GM23338 (cell line): ENCODE results near the gene CYYR1. TPM values are rescaled to one million over a fixed set of nuclear protein-coding genes. Genes with fewer than 3 reads are reported as not detected.

Experiments used
- ATAC-seq: fragments of 200-7000 bp; cut with Tn5 transposase; 3 replicates; pipeline ENCODE4 v1.9.1; 2020
- DNase-seq: peaks from one replicate; pipeline ENCODE4 v3.0.0-alpha.2; 2015; ENCODE audit warnings: low spot score
- H2AFZ ChIP-seq: fragments of 200-600 bp; sonication (generic); 2 replicates; pipeline ENCODE4 v1.8.0; 2016; ENCODE audit warnings: antibody characterized with exemption, mild to moderate bottlenecking, moderate library complexity
- H3F3A ChIP-seq: fragments of 200-600 bp; sonication (generic); replicated peaks from 2 replicates; pipeline ENCODE4 v1.8.0; 2017; ENCODE audit warnings: antibody characterized with exemption, mixed run types, low read depth
- H3K27ac ChIP-seq: fragments of 200-600 bp; sonication (generic); 2 replicates; pipeline ENCODE4 v1.6.1; 2016; ENCODE audit warnings: low read depth
- H3K27me3 ChIP-seq: fragments of 200-600 bp; sonication (generic); 2 replicates; pipeline ENCODE4 v1.8.0; 2016; ENCODE audit warnings: mild to moderate bottlenecking, mixed run types, moderate library complexity; ENCODE audit not compliant: insufficient read depth
- H3K36me3 ChIP-seq: fragments of 200-600 bp; sonication (generic); 2 replicates; pipeline ENCODE4 v1.8.0; 2016; ENCODE audit warnings: mild to moderate bottlenecking; ENCODE audit not compliant: insufficient read depth
- H3K4me1 ChIP-seq: fragments of 200-600 bp; sonication (generic); 2 replicates; pipeline ENCODE4 v1.8.0; 2016; ENCODE audit warnings: mild to moderate bottlenecking, moderate library complexity; ENCODE audit not compliant: insufficient read depth
- H3K4me2 ChIP-seq: fragments of 200-600 bp; sonication (generic); 2 replicates; pipeline ENCODE4 v1.7.1; 2017; ENCODE audit warnings: mixed run types
- H3K4me3 ChIP-seq: fragments of 200-600 bp; sonication (generic); 2 replicates; pipeline ENCODE4 v1.6.1; 2016; ENCODE audit warnings: mixed run types
- H3K79me2 ChIP-seq: fragments of 200-600 bp; sonication (generic); replicated peaks from 2 replicates; pipeline ENCODE4 v1.8.0; 2017; ENCODE audit warnings: mild to moderate bottlenecking; ENCODE audit not compliant: insufficient read depth
- H3K9me2 ChIP-seq: fragments of 200-600 bp; sonication (generic); 2 replicates; pipeline ENCODE4 v1.8.0; 2017; ENCODE audit not compliant: insufficient read depth
- H4K20me1 ChIP-seq: fragments of 200-600 bp; sonication (generic); replicated peaks from 2 replicates; pipeline ENCODE4 v1.8.0; 2017; ENCODE audit warnings: mild to moderate bottlenecking; ENCODE audit not compliant: insufficient read depth
- H3K27ac Mint-ChIP-seq: 2 replicates; pipeline ENCODE4 v1.8.0; 2020; ENCODE audit warnings: inconsistent platforms, mild to moderate bottlenecking, moderate library complexity, mixed read lengths
- H3K27me3 Mint-ChIP-seq: 3 replicates; pipeline ENCODE4 v1.8.0; 2022; ENCODE audit warnings: low read depth, mild to moderate bottlenecking, moderate library complexity, mixed read lengths, inconsistent platforms; ENCODE audit not compliant: insufficient read depth, poor library complexity
- H3K36me3 Mint-ChIP-seq: 3 replicates; pipeline ENCODE4 v1.8.0; 2021; ENCODE audit warnings: low read depth, mild to moderate bottlenecking, inconsistent platforms, moderate library complexity, mixed read lengths
- H3K4me1 Mint-ChIP-seq: 3 replicates; pipeline ENCODE4 v1.8.0; 2020; ENCODE audit warnings: mild to moderate bottlenecking, inconsistent platforms, mixed read lengths
- H3K4me3 Mint-ChIP-seq: 3 replicates; pipeline ENCODE4 v1.8.0; 2021; ENCODE audit warnings: moderate library complexity, mild to moderate bottlenecking, inconsistent platforms, mixed read lengths
- H3K9me3 Mint-ChIP-seq: 3 replicates; pipeline ENCODE4 v1.8.0; 2020; ENCODE audit warnings: moderate library complexity, mild to moderate bottlenecking, inconsistent platforms, mixed read lengths
- CREB1 ChIP-seq: fragments of 250-450 bp; sonication (Bioruptor Pico); IDR thresholded peaks from 2 replicates; pipeline ENCODE4 v1.5.0; 2020; ENCODE audit warnings: low read depth, mild to moderate bottlenecking, moderate library complexity
- EZH2 ChIP-seq: fragments of 200-600 bp; sonication (generic); IDR thresholded peaks from one replicate; pipeline ENCODE4 v1.8.0; 2017; ENCODE audit warnings: antibody characterized with exemption, mild to moderate bottlenecking, low read depth; ENCODE audit not compliant: unreplicated experiment
- POLR2AphosphoS5 ChIP-seq: IDR thresholded peaks from 2 replicates; pipeline ENCODE4 v1.6.1; 2016; ENCODE audit warnings: antibody characterized with exemption, low read depth
- REST ChIP-seq: IDR thresholded peaks from one replicate; pipeline ENCODE4 v1.6.1; 2018; ENCODE audit warnings: antibody characterized with exemption; ENCODE audit not compliant: unreplicated experiment
- STAT1 ChIP-seq: IDR thresholded peaks from one replicate; pipeline ENCODE4 v1.6.1; 2016; ENCODE audit warnings: antibody characterized with exemption; ENCODE audit not compliant: unreplicated experiment
- ZNF462 ChIP-seq: fragments of 250-450 bp; sonication (Bioruptor Pico); IDR thresholded peaks from 2 replicates; pipeline ENCODE4 v1.5.0; 2020; ENCODE audit warnings: mild to moderate bottlenecking, moderate library complexity
- polyA plus RNA-seq: library from polyadenylated mRNA; unstranded; fragments of >200 nt; fragmentation: Nextera tagmentation; extraction: Ambion mirVana; gene quantifications from 2 replicates; pipeline ENCODE4 v1.2.1, GENCODE V29; 2016
- total RNA-seq: library from RNA; depleted of rRNA; stranded (reverse); fragments of >200 nt; shearing (Covaris generic); gene quantifications from 2 replicates; pipeline ENCODE4 v1.2.3, GENCODE V29; 2014

Gene CYYR1
- total and polyA plus RNA-seq, 2 experiments from 2014 or later, result 23.8 to 25.4 TPM

GRCh38 chr21:26443291-26443690, 129.8 kb downstream of the CYYR1 start (continued):
- no peak for TF ChIP-seq ZNF462 (CRISPR knock-in tag)
- no peak for TF ChIP-seq POLR2AphosphoS5
- no peak for TF ChIP-seq STAT1

GRCh38 chr21:26441149-26441548, 131.9 kb downstream of the CYYR1 start:
- H3K4me3 ChIP-seq, result no peak overlapping the region
- Mint-ChIP-seq H3K36me3 (peaks cover 13% of the 10 kb centered on the region; the same call in 2 of the 3 replicates), H3K27ac (no peak overlapping the region), H3K4me1 (peaks cover 7% of the 10 kb centered on the region), H3K9me3 (peaks cover 17% of the 10 kb centered on the region), H3K27me3 (no peaks in the 10 kb centered on the region), H3K4me3 (no peak overlapping the region)
- peaks cover 12% of the 10 kb centered on the region; the same call in 1 of the 2 replicates for H3K9me2 ChIP-seq
- no peak overlapping the region for H3K27ac ChIP-seq
- H3K36me3 ChIP-seq, result no peaks in the 10 kb centered on the region
- no peak overlapping the region for H3K4me2 ChIP-seq
- H3K27me3 ChIP-seq, result no peaks in the 10 kb centered on the region
- DNase-seq, result no peak
- no peaks in the 10 kb centered on the region for H3F3A ChIP-seq
- H4K20me1 ChIP-seq, result no peaks in the 10 kb centered on the region
- no peaks in the 10 kb centered on the region; the same call in 1 of the 2 replicates for H3K4me1 ChIP-seq
- peak overlapping the region; percentile 65; the same call in 1 of the 2 replicates for H2AFZ ChIP-seq
- no peak for ATAC-seq
- no peaks in the 10 kb centered on the region for H3K79me2 ChIP-seq
- TF ChIP-seq CREB1 (no peak), REST (no peak), EZH2 (no peak), ZNF462 (CRISPR knock-in tag) (no peak)
